Progenitor cell of endocrine pancreas (in vitro differentiated cells): ENCODE measurements around the gene ZDHHC1. TPM values are rescaled to one million over a fixed set of nuclear protein-coding genes. Genes with fewer than 3 reads are reported as not detected.

ENCODE experiments used
- DNase-seq: peaks from one replicate; pipeline ENCODE4 v3.0.0; 2021; ENCODE audit warnings: low spot score; ENCODE audit not compliant: unreplicated experiment
- H3K27ac Mint-ChIP-seq: 2 replicates; pipeline ENCODE4 v1.8.0; 2021; ENCODE audit warnings: mild to moderate bottlenecking, moderate library complexity, mixed read lengths
- H3K27me3 Mint-ChIP-seq: 2 replicates; pipeline ENCODE4 v1.8.0; 2021; ENCODE audit warnings: mixed read lengths
- H3K36me3 Mint-ChIP-seq: 2 replicates; pipeline ENCODE4 v1.8.0; 2022; ENCODE audit warnings: mixed read lengths; ENCODE audit not compliant: insufficient read depth
- H3K4me1 Mint-ChIP-seq: 2 replicates; pipeline ENCODE4 v1.8.0; 2021; ENCODE audit warnings: low read depth, mixed read lengths
- H3K4me3 Mint-ChIP-seq: 2 replicates; pipeline ENCODE4 v1.8.0; 2021; ENCODE audit warnings: low read depth, mild to moderate bottlenecking, moderate library complexity, mixed read lengths
- H3K9me3 Mint-ChIP-seq: 2 replicates; pipeline ENCODE4 v1.8.0; 2021; ENCODE audit warnings: low read depth, mixed read lengths
- CTCF ChIP-seq: fragments of 200-600 bp; sonication (generic); IDR thresholded peaks from one replicate; pipeline ENCODE4 v1.5.0; 2021; ENCODE audit warnings: antibody characterized with exemption, mild to moderate bottlenecking; ENCODE audit not compliant: unreplicated experiment
- total RNA-seq: library from RNA; stranded (reverse); gene quantifications from 2 replicates; pipeline ENCODE4 v1.2.1, GENCODE V29; 2021

ZDHHC1 gene
- total RNA-seq, 1 donor from 2014 or later, result 16.5 TPM

- Mint-ChIP-seq H3K4me3 (no peak overlapping the region), H3K9me3 (no peaks in the 10 kb centered on the region), H3K27me3 (no peaks in the 10 kb centered on the region), H3K4me1 (peaks cover 3% of the 10 kb centered on the region), H3K27ac (no peak overlapping the region), H3K36me3 (no peaks in the 10 kb centered on the region)
- DNase-seq, result no peak
- no peak for TF ChIP-seq CTCF
Measured at GRCh38 chr16:67461600-67462278, 45.5 kb upstream of the ZDHHC1 start.

- DNase-seq, result no peak
- Mint-ChIP-seq H3K9me3 (no peaks in the 10 kb centered on the region), H3K27me3 (no peaks in the 10 kb centered on the region), H3K27ac (no peak overlapping the region), H3K4me1 (peaks cover 3% of the 10 kb centered on the region), H3K4me3 (no peak overlapping the region), H3K36me3 (no peaks in the 10 kb centered on the region)
- TF ChIP-seq CTCF, result no peak
Measured at GRCh38 chr16:67460961-67461360, 44.7 kb upstream of the ZDHHC1 start.

GRCh38 chr16:67460168-67460567, 43.9 kb upstream of the ZDHHC1 start:
- Mint-ChIP-seq H3K4me3 (no peak overlapping the region), H3K9me3 (no peaks in the 10 kb centered on the region), H3K27ac (no peak overlapping the region), H3K27me3 (no peaks in the 10 kb centered on the region), H3K36me3 (no peaks in the 10 kb centered on the region), H3K4me1 (no peaks in the 10 kb centered on the region)
- no peak for DNase-seq
- TF ChIP-seq CTCF, result no peak

GRCh38 chr16:67459861-67460150, 43.5 kb upstream of the ZDHHC1 start:
- DNase-seq, result no peak
- no peak overlapping the region for H3K4me3 Mint-ChIP-seq
- no peaks in the 10 kb centered on the region for H3K9me3 Mint-ChIP-seq
- no peaks in the 10 kb centered on the region for H3K27me3 Mint-ChIP-seq
- no peaks in the 10 kb centered on the region for H3K36me3 Mint-ChIP-seq
- H3K4me1 Mint-ChIP-seq, result no peaks in the 10 kb centered on the region
- no peak for TF ChIP-seq CTCF
- no peak overlapping the region for H3K27ac Mint-ChIP-seq

GRCh38 chr16:67459066-67459860, 43.0 kb upstream of the ZDHHC1 start:
- Mint-ChIP-seq H3K4me3 (no peak overlapping the region), H3K9me3 (no peaks in the 10 kb centered on the region), H3K4me1 (no peaks in the 10 kb centered on the region), H3K27ac (no peak overlapping the region), H3K36me3 (no peaks in the 10 kb centered on the region), H3K27me3 (no peaks in the 10 kb centered on the region)
- DNase-seq, result no peak
- no peak for TF ChIP-seq CTCF
